ENCODE results near the gene ITGB3.

GRCh38 chr17:47352848-47353247, 99.2 kb downstream of the ITGB3 start:
- TF ChIP-seq POLR2AphosphoS5 (IDR thresholded peaks at IDR 0.05; ENCODE audit: low read depth, low read length): no peak
- TF ChIP-seq, protein P1, sequence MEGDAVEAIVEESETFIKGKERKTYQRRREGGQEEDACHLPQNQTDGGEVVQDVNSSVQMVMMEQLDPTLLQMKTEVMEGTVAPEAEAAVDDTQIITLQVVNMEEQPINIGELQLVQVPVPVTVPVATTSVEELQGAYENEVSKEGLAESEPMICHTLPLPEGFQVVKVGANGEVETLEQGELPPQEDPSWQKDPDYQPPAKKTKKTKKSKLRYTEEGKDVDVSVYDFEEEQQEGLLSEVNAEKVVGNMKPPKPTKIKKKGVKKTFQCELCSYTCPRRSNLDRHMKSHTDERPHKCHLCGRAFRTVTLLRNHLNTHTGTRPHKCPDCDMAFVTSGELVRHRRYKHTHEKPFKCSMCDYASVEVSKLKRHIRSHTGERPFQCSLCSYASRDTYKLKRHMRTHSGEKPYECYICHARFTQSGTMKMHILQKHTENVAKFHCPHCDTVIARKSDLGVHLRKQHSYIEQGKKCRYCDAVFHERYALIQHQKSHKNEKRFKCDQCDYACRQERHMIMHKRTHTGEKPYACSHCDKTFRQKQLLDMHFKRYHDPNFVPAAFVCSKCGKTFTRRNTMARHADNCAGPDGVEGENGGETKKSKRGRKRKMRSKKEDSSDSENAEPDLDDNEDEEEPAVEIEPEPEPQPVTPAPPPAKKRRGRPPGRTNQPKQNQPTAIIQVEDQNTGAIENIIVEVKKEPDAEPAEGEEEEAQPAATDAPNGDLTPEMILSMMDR (IDR thresholded peaks at IDR 0.05): no peak
- no peak for TF ChIP-seq MAX (IDR thresholded peaks at IDR 0.05; ENCODE audit: low read depth)
- no peak for TF ChIP-seq EZH2phosphoT487 (IDR thresholded peaks at IDR 0.05; ENCODE audit: borderline replicate concordance, low read depth)
- no peak for TF ChIP-seq FOXM1 (IDR thresholded peaks at IDR 0.05; ENCODE audit: low read depth)
- TF ChIP-seq TAF1 (IDR thresholded peaks at IDR 0.05; ENCODE audit: borderline replicate concordance, low read depth, low read length): no peak
- TF ChIP-seq, protein P2, sequence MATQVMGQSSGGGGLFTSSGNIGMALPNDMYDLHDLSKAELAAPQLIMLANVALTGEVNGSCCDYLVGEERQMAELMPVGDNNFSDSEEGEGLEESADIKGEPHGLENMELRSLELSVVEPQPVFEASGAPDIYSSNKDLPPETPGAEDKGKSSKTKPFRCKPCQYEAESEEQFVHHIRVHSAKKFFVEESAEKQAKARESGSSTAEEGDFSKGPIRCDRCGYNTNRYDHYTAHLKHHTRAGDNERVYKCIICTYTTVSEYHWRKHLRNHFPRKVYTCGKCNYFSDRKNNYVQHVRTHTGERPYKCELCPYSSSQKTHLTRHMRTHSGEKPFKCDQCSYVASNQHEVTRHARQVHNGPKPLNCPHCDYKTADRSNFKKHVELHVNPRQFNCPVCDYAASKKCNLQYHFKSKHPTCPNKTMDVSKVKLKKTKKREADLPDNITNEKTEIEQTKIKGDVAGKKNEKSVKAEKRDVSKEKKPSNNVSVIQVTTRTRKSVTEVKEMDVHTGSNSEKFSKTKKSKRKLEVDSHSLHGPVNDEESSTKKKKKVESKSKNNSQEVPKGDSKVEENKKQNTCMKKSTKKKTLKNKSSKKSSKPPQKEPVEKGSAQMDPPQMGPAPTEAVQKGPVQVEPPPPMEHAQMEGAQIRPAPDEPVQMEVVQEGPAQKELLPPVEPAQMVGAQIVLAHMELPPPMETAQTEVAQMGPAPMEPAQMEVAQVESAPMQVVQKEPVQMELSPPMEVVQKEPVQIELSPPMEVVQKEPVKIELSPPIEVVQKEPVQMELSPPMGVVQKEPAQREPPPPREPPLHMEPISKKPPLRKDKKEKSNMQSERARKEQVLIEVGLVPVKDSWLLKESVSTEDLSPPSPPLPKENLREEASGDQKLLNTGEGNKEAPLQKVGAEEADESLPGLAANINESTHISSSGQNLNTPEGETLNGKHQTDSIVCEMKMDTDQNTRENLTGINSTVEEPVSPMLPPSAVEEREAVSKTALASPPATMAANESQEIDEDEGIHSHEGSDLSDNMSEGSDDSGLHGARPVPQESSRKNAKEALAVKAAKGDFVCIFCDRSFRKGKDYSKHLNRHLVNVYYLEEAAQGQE (IDR thresholded peaks at IDR 0.05; ENCODE audit: low read depth, low read length): no peak
- TF ChIP-seq FOXJ3 (CRISPR knock-in tag; IDR thresholded peaks at IDR 0.05): no peak
- no peak for TF ChIP-seq SIN3A (IDR thresholded peaks at IDR 0.05; ENCODE audit: borderline replicate concordance, low read depth, low read length)
- no peak for TF ChIP-seq RFX5 (IDR thresholded peaks at IDR 0.05; ENCODE audit: low read length)
